Ammon's horn (tissue), 1 donor: ENCODE data around the gene BUB1.
"Not testable (repeated sequence)": the region's sequence is repeated elsewhere in the genome, so short reads cannot be mapped to it uniquely, and the experiment has no call there.

ENCODE experiments used
- DNase-seq: peaks from one replicate; pipeline ENCODE4 v3.0.0-alpha.2; 2016; ENCODE audit warnings: low spot score

The BUB1 gene

DNA sequence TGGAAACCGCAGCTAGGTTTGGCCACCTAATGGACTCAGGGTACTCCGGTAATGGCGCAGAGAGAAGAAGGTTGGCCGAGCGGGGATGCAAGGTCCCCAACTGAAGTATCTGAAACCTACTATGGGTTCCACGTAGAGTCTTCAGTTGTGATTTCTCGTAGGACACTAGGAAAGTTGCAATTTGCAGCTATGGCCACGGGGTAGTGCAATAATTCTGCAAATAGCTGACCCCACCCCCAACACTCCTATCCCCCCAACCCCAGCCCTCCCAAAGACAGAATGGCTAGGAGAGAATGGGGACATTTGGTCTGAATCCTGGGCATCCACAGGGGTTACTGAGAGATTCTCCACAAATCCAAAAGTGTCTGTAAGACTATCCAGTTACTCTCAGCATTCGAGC, 75.7 kb downstream of the BUB1 start:
- DNase-seq = not testable (repeated sequence)

DNA sequence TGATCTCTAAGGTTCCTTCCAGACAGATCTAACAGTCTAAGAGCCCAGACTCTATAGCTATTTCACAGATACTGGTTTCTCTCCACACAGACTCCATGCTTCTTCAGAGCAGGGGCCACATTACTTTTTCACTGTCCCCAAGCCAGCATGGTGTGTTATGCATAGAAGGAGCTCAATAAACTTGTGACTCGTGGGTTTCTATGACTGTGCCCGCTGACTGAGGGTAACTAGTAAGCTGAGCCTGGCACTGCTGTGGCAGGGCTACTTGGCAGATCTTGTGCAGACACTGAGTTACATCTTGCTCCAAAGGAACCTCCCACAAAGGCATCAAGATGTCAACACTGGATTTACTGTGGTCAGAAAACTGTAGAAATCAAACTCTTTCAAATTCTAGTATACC, 85.9 kb downstream of the BUB1 start:
- not testable (repeated sequence) for DNase-seq

- not testable (repeated sequence) for DNase-seq
These were observed 88.1 kb downstream of the BUB1 start for GRCh38 chr2:110589677-110590330.

GRCh38 chr2:110588520-110588919, 89.3 kb downstream of the BUB1 start:
- not testable (repeated sequence) for DNase-seq
